M059J (cell line): ENCODE results near the gene TP53. TPM values are rescaled to one million over a fixed set of nuclear protein-coding genes. Genes with fewer than 3 reads are reported as not detected.
"Not testable (repeated sequence)": the region's sequence is repeated elsewhere in the genome, so short reads cannot be mapped to it uniquely, and the experiment has no call there.

Experiments used
- DNase-seq: peaks from one replicate; pipeline ENCODE4 v3.0.0-alpha.2; 2012; ENCODE audit warnings: low read depth
- total RNA-seq: library from RNA; depleted of rRNA; stranded (reverse); fragments of >200 nt; shearing (Covaris generic); gene quantifications from 2 replicates; pipeline ENCODE4 v1.2.3, GENCODE V29; 2014

The TP53 gene
- total RNA-seq, 1 experiment from 2014 or later = 79.1 TPM

- DNase-seq = no peak
Measured at GRCh38 chr17:7676533-7676932, 10.8 kb downstream of the TP53 start.

- DNase-seq = no peak
Measured at GRCh38 chr17:7674934-7675333, 12.4 kb downstream of the TP53 start.

GRCh38 chr17:7673239-7673638 is 14.1 kb downstream of the TP53 start:
- DNase-seq = no peak

GRCh38 chr17:7668482-7668881 is 18.8 kb downstream of the TP53 start:
- DNase-seq = no peak

GRCh38 chr17:7667656-7668406 is 19.5 kb downstream of the TP53 start:
- DNase-seq = no peak

- no peak for DNase-seq
Measured at GRCh38 chr17:7656958-7657609, 30.2 kb downstream of the TP53 start.

- DNase-seq = no peak
Measured at GRCh38 chr17:7655541-7655840, 31.8 kb downstream of the TP53 start.

GRCh38 chr17:7654832-7655540 is 32.3 kb downstream of the TP53 start:
- no peak for DNase-seq

GRCh38 chr17:7652388-7653356 is 34.6 kb downstream of the TP53 start:
- no peak for DNase-seq

GRCh38 chr17:7651665-7652387 is 35.5 kb downstream of the TP53 start:
- no peak for DNase-seq

- no peak for DNase-seq
Measured at GRCh38 chr17:7651097-7651664, 36.1 kb downstream of the TP53 start.

- DNase-seq = peak; percentile 29
Measured at GRCh38 chr17:7650509-7651096, 36.7 kb downstream of the TP53 start, which contains the start of gene ATP1B2. TSS of gene ATP1B2 (plus strand) at chr17:7650926. CDS start at chr17:7651519, 593 bp downstream.

- DNase-seq = no peak
Measured at GRCh38 chr17:7647018-7647417, 40.3 kb downstream of the TP53 start.

- no peak for DNase-seq
Measured at GRCh38 chr17:7646457-7646856, 40.8 kb downstream of the TP53 start.

- DNase-seq = peak; percentile 50
Measured at GRCh38 chr17:7644775-7645174, 42.5 kb downstream of the TP53 start.

GRCh38 chr17:7641635-7642034 is 45.7 kb downstream of the TP53 start:
- DNase-seq = not testable (repeated sequence)

- no peak for DNase-seq
Measured at GRCh38 chr17:7640783-7641182, 46.5 kb downstream of the TP53 start.

GRCh38 chr17:7636163-7636562 is 51.1 kb downstream of the TP53 start:
- DNase-seq = no peak

GRCh38 chr17:7634384-7634783 is 52.9 kb downstream of the TP53 start:
- peak; percentile 50 for DNase-seq

- DNase-seq = no peak
Measured at GRCh38 chr17:7633093-7633492, 54.2 kb downstream of the TP53 start.
